Pancreas (tissue), 10 donors: ENCODE results near the gene CDC42. TPM values are rescaled to one million over a fixed set of nuclear protein-coding genes. Genes with fewer than 3 reads are reported as not detected.

Experiments used
- ATAC-seq, 4 donors: fragments of 200-7000 bp; cut with Tn5 transposase; one replicate each; pipeline versions ENCODE4 v1.8.0 to v1.9.1; 2020; ENCODE audit warnings: mild to moderate bottlenecking in 4 of 4, moderate library complexity in 4 of 4
- DNase-seq, 6 donors: peaks; one replicate each; pipeline ENCODE4 v3.0.0-alpha.2; 2020
- FAIRE-seq: peaks from 2 replicates; lab custom pipeline; 2012; peaks lifted over from hg19 to GRCh38; lab: Jason Lieb, UNC
- H3K27ac ChIP-seq, 4 donors: fragments of 200-600 bp; sonication (generic); 1 replicate in 3 of 4; 2 replicates in 1 of 4; pipeline versions ENCODE4 v1.5.0 to v1.8.0; 2020
- H3K27me3 ChIP-seq, 4 donors: fragments of 200-600 bp; one replicate each; pipeline ENCODE4 v1.8.0; 2021
- H3K36me3 ChIP-seq, 3 donors: fragments of 200-600 bp; sonication (generic) in 1 of 3; one replicate each; pipeline versions ENCODE4 v1.5.0 to v1.8.0; 2020 to 2021
- H3K4me1 ChIP-seq, 3 donors: fragments of 200-600 bp; one replicate each; pipeline ENCODE4 v1.8.0; 2021
- H3K4me3 ChIP-seq, 4 donors: fragments of 200-600 bp; sonication (generic) in 2 of 4; one replicate each; pipeline versions ENCODE4 v1.5.0 to v1.8.0; 2020 to 2021
- H3K9me3 ChIP-seq, 4 donors: fragments of 200-600 bp; one replicate each; pipeline ENCODE4 v1.8.0; 2021
- CTCF ChIP-seq, 4 donors: fragments of 200-600 bp; sonication (generic) in 3 of 4; IDR thresholded peaks; one replicate each; pipeline versions ENCODE4 v1.5.0 to v1.8.0; 2021; ENCODE audit warnings: antibody characterized with exemption in 4 of 4
- WGBS, 2 donors: extraction: QIAGEN DNeasy Blood & Tissue Kit; methylation state at CpG; one replicate each; pipeline ENCODE4 v1.1.7; 2013; 5-methylcytosine and 5-hydroxymethylcytosine counted together
- intact Hi-C, 3 donors: fragments of 100-400 bp; cut with DNase I; formaldehyde crosslinking; loops; one replicate each; pipeline versions ENCODE4 v1.11.1 to v1.14.2; 2022
- polyA plus RNA-seq, 2 donors: library from polyadenylated mRNA; stranded (reverse); fragments of 200-250 nt; gene quantifications; one replicate each; pipeline ENCODE4 v1.2.3, GENCODE V29; 2013
- total RNA-seq, 6 donors: library from RNA; stranded (reverse); fragmentation: NEBNext Ultra II Directional in 4 of 6; extraction: Animal tissue kit (Norgen Biotek cat#: 25700) in 4 of 6; gene quantifications; one replicate each; pipeline versions ENCODE4 v1.2.1 to v1.2.4, GENCODE V29; 2021 to 2023
- donor health status: healthy with polysubstance abuse.
- donor health status: DM: no; HTN: no; CAD: no; lungs with moderate emphysema.
- donor health status: DM: no; HTN: no; CAD: no.
- donor health status: control.
- donor health status: control.
- donor health status: Bipolar disorder and iron deficiency.
- donor health status: DM: yes; HTN: yes; CAD: no.
- donor health status: DM: no; HTN: no; CAD: no.
- donor health status: DM: no; HTN: no; CAD: no.
- donor health status: DM: yes; HTN: yes; CAD: no.

The CDC42 gene
- total and polyA plus RNA-seq, 8 donors, result 36.6 to 128 (median 63.4) TPM

GRCh38 chr1:22048351-22049192, 3.9 kb upstream of the CDC42 start:
- TF ChIP-seq CTCF (IDR thresholded peaks at IDR 0.05), result no peak
- intact Hi-C loops, result no loop called here
- no peak for FAIRE-seq

GRCh38 chr1:22050330-22050729, 2.2 kb upstream of the CDC42 start:
- Histone ChIP-seq H3K27ac (no peak overlapping the region), H3K9me3 (no peaks in the 10 kb centered on the region), H3K4me3 (no peak overlapping the region), H3K27me3 (no peaks in the 10 kb centered on the region), H3K36me3 (no peaks in the 10 kb centered on the region), H3K4me1 (peaks cover 4 to 11% (median 11%) of the 10 kb centered on the region in 3 donors)
- intact Hi-C loops, result no loop called here
- 96 to 98% methylated on average over 3 of the region's 3 CpGs for WGBS, 2 donors
- no peak for TF ChIP-seq CTCF (IDR thresholded peaks at IDR 0.05)
- FAIRE-seq (no peak), ATAC-seq (no peak), DNase-seq (no peak)

More at GRCh38 chr1:22048351-22049192, 3.9 kb upstream of the CDC42 start:
- Histone ChIP-seq H3K36me3 (no peaks in the 10 kb centered on the region), H3K4me1 (no peaks in the 10 kb centered on the region), H3K27me3 (no peaks in the 10 kb centered on the region), H3K27ac (no peak overlapping the region), H3K9me3 (no peaks in the 10 kb centered on the region), H3K4me3 (no peak overlapping the region)
- DNase-seq (no peak), ATAC-seq (no peak)
- 69 to 77% methylated on average over 8 of the region's 8 CpGs for WGBS, 2 donors

GRCh38 chr1:22051607-22052114, 848 bp upstream of the CDC42 start:
- intact Hi-C loops, result no loop called here
- no peak for DNase-seq
- Histone ChIP-seq H3K36me3 (no peaks in the 10 kb centered on the region), H3K27ac (no peak overlapping the region), H3K27me3 (no peaks in the 10 kb centered on the region), H3K9me3 (no peaks in the 10 kb centered on the region), H3K4me3 (peak overlapping the region in 1 of 4 donors; percentile 85), H3K4me1 (peaks cover 17 to 24% (median 24%) of the 10 kb centered on the region in 3 donors)
- ATAC-seq, result no peak
- FAIRE-seq, result no peak
- WGBS, 2 donors, result 79% methylated on average over 13 of the region's 13 CpGs
- no peak for TF ChIP-seq CTCF (IDR thresholded peaks at IDR 0.05)

GRCh38 chr1:22053017-22053860, 730 bp downstream of the CDC42 start:
- peak overlapping the region; percentile 36 to 99 (median 91) for H3K4me3 ChIP-seq
- intact Hi-C loops, result no loop called here
- H3K9me3 ChIP-seq, result no peaks in the 10 kb centered on the region
- no peak for TF ChIP-seq CTCF (IDR thresholded peaks at IDR 0.05)
- ATAC-seq (peak; percentile 59 to 76 (median 73)), DNase-seq (peak; percentile 66 to 85 (median 74)), FAIRE-seq (no peak)
- no peaks in the 10 kb centered on the region for H3K36me3 ChIP-seq
- WGBS, 2 donors, result 0% methylated on average over 31 to 68 of the region's 70 CpGs
- H3K27ac ChIP-seq, result peak overlapping the region; percentile 89 to 99 (median 94)
- no peaks in the 10 kb centered on the region for H3K27me3 ChIP-seq
- H3K4me1 ChIP-seq, result peaks cover 24 to 36% (median 31%) of the 10 kb centered on the region in 3 donors
